OCI-LY3 (cell line): ENCODE measurements around the gene ESD.

Source experiments
- EZH2phosphoT487 ChIP-seq: fragments of 200-600 bp; shearing (Covaris generic); IDR thresholded peaks from 2 replicates; pipeline ENCODE4 v1.6.1; 2018; ENCODE audit warnings: antibody characterized with exemption, mixed run types, low read depth
- TF ChIP-seq, protein P1 (sequence below): fragments of 200-600, 300-600 bp; sonication (generic); IDR thresholded peaks from 2 replicates; pipeline ENCODE4 v1.5.1; 2014; ENCODE audit warnings: antibody characterized with exemption, low read length, low read depth

DNA sequence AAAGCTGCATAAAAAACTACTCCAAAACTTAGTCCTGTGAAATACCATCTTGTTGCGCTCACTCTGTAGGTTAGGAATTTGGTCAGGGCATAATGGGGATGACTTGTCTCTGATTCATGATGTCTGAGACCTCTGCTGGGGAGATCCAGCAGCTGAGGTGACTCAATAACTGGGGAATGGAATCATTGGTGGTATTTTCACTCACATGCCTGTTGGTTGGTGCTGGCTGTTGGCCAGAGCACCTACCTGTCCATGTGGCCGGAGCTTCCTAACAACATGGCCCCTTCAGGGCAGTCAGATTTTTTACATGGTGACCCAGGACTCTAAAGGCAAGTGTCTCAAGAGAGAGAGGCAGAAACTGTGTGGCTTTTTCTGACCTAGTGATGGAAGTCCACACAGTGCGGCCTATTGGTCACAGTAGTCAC lies 7.4 kb upstream of the ESD start:
- TF ChIP-seq, protein P1, sequence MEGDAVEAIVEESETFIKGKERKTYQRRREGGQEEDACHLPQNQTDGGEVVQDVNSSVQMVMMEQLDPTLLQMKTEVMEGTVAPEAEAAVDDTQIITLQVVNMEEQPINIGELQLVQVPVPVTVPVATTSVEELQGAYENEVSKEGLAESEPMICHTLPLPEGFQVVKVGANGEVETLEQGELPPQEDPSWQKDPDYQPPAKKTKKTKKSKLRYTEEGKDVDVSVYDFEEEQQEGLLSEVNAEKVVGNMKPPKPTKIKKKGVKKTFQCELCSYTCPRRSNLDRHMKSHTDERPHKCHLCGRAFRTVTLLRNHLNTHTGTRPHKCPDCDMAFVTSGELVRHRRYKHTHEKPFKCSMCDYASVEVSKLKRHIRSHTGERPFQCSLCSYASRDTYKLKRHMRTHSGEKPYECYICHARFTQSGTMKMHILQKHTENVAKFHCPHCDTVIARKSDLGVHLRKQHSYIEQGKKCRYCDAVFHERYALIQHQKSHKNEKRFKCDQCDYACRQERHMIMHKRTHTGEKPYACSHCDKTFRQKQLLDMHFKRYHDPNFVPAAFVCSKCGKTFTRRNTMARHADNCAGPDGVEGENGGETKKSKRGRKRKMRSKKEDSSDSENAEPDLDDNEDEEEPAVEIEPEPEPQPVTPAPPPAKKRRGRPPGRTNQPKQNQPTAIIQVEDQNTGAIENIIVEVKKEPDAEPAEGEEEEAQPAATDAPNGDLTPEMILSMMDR = no peak
- no peak for TF ChIP-seq EZH2phosphoT487
